GM19099 (cell line): Measurements from ENCODE around the gene SLN.

Experiments used
- POLR2A ChIP-seq: IDR thresholded peaks from 3 replicates; pipeline ENCODE4 v1.6.1; 2011; ENCODE audit warnings: low read depth; ENCODE audit not compliant: insufficient read length; ENCODE audit errors: extremely low read depth

SLN gene

DNA sequence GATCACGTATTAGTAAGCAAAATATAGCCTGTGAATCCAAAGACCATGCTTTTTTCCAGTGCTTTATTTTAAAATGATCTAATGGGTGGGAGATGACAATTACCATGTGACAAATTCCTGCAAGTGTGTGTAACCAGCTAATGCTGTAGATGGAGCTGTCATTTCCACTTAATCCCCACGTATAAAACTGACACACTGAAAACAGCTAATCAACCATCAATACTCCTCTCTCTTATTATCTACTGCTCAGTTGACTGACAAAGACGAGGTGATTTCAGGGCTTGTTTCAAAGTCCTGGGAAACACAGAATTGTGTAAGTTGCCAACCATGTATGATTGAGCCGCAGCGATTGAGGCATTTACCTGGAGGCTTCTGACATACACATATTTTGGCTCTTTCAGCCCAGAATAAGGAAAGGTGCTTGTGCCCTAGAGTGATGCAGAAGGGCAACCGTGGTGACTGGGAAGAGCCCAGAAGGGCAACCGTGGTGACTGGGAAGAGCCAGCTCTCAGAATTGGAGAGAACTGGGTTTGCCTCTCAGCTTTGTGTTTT, 9.7 kb downstream of the SLN start:
- no peak for TF ChIP-seq POLR2A

DNA sequence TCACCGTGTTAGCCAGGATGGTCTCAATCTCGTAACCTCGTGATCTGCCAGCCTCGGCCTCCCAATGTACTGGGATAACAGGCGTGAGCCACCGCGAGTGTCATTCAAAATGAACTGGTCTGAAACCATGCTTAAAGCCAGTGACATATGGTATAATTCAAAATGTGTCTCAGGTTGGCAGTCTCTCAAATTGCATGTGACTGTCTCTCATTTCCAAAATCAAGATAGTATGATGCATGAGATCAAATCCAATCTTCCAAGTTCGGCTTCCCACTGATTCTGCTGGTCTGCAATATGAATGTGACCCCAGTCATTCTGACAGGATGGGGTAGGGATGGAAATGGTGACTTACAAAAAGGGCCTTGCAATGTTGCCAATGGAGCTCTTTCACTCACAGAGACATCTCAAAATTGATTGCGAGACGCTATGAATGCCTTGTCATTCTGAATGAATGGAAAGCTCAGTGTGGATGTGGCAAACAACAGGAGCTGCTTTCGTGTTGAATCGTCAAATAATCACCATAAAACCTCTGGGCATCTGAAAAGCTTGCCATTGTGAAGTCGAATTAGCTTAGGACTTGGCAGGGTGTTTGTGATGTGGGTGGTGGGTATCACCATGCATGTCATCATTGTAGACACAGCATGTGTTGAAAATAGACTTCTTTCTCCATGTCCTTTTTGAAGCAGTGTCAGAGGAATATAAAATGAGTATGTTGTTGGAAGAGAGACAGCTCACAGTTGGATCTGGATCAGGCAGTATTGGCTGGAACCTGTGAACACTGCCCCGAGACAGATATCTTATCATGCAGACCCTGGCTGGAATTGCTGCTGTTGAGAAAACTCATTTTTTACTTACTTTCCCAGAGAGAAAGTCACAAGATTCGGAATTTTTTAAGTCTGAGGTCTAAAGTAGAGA, 12.2 kb downstream of the SLN start:
- no peak for TF ChIP-seq POLR2A

DNA sequence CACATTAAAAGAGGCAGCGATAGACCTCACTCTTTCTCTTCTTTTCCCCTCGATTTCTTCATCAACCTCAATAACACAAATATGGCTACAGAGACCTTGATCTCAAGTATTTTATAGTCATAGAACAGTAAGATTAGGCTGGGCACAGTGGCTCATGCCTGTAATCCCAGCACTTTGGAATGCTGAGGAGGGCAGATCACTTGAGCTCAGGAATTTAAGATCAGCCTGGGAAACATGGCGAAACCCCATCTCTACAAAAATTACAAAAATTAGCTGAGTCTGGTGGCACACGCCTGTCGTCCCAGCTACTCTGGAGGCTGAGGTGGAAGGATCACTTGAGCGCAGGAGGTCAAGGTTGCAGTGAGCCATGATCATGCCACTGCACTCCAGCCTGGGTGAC, 14.6 kb downstream of the SLN start:
- no peak for TF ChIP-seq POLR2A

DNA sequence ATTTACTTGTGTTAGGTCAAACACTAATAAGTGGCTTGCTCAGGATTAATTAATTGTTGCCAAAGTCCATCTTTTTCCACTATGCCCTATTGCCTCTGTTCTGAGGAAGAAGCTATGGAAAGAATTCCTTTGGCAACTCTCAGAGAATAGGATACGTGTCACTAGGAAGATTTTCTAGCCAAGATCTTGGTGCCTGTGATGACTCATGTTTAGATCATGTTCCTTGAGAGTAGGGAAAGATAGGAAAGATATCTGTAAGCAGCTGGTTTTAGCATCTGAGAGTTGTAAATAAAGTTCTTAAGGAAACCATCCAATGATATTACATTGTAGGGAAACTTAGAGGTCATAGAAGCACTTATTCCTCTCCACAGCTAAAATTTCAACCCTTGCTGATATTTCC, 15.7 kb downstream of the SLN start:
- no peak for TF ChIP-seq POLR2A

DNA sequence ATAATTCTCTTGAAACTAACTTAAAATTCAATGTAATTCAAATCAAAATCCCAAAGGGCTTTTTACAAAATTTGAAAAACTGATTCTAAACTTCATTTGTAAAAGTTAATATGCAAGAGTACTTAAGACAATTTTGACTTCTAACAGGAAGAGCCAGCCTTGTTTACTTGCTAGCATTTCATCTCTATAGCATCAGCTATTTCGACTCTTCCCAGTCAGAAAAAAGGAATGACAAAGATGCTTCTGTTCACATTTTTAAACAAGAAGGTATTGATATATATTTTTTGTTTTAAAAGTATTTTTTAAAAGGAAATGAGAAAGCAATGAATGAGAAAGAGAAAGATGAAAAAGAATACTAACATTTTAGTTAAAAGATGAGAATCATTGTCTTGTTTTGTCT, 16.4 kb downstream of the SLN start:
- no peak for TF ChIP-seq POLR2A

DNA sequence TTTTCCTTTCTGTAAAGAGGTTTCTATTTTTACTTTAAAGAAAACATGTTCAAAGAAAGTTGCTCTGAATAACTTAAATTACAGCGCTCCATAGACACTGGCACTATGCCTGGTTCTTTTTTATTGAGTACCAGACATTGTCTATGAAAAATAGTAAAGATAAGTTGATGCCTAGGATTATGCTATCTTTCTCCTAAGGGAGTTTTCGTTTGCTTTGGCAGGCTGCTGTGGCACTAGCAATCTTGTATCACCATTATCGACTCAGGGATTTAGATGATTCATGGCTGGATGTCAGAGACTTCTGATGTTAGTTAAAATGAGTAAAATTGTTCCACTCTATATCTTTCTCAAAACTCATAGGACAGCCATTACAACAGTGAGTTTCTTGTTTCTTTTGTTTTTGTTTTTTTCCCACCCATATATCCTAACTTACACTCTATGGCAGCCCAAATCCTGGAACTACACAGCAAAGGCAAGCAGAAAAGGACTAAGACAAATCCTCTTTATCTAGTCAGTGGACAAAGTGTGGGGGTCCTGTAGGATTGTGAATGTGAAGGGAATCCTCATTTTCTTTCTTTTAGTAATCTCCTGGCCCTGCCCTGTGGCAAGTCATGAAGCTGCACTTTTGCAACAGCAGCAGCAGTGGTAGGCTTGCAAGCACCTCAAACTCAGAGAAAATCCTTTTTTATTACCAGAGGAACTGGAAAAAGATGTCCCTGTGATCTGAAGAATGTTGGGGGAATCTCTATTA, 20.7 kb downstream of the SLN start:
- no peak for TF ChIP-seq POLR2A

DNA sequence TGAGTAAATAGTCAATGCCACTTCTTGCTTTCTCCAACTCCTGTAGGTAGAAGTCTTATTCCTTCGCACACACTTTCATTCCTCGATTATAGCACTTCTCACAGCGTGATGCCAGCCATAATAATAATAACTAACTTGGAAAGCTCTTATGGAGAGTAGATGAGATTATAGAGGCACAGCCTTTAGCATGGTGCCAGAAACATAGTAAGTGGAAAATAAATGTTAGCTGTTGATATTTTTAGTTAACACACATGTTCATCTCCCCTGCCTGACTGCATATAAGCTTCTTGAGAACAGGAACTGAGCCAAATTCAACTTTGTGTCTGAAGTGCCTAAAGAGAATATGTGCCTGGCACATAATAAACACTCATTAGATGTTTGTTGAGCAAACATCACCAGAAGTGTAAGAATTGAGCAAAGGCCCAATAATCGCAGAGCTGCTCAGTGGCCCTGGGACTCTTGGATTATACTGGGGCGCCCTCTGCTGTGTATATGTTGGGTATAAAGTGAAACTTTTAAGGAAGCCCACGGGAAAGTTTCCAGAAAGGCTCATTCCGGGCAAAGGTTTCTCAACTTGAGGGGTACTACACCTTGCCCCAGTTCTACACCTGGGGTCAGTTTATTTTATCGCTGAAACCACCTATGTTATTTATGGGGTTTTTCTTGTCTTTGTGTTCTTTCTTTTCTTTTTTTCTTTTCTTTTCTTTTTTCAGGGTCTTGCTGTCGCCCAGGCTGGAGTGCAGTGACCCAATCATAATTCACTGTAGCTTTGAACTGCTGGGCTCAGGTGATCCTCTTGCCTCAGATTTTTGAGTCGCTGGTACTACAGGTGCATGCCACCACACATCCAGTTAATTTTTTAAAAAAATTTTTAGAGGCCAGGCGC, 22.3 kb downstream of the SLN start:
- TF ChIP-seq POLR2A = no peak

DNA sequence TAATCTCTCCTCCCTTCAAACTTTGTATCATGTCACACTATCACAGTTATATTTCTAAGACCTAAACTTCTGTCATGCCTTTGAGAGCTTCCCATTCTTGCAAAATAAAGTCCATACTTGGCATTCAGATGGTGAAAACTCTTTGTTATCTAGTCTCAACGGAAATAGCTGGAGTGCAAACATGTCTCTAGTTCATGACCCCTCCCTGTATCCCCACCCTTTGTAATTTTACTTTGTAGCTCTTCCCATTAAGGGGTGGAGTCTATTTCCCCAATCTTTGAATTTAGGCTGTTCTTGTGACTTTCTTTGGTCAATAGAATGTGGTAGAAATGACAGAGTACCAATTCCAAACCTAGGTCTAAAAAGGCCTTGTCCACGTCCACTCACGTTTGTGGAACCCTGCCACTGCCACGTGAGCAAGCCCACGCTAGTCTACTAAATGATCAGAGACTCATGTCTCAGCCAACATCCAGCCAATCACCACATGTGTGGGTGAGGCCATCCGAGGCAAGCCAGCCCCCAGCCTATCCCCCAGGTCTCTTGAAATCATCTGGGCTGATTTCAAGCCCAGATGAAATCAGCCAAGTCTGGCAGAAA, 23.4 kb downstream of the SLN start:
- no peak for TF ChIP-seq POLR2A

DNA sequence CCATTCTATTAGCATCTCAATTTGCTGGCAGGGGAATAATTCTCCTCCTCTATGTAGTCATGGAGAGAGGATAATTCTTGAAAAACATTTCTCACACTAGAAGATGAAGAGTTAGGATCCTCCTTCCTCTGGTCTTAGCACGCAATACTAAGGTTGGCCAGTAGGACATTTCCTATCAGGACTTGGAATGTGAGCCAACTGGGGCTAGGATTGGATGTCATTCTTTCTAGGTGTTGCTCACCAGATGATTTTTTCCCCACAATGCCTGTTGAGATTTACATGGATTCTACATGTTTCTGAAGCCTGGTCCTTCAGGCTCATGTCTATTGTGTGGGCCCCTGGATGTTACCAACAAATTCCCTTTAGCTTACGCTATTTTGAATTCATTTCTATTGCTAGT, 28.0 kb downstream of the SLN start:
- no peak for TF ChIP-seq POLR2A

DNA sequence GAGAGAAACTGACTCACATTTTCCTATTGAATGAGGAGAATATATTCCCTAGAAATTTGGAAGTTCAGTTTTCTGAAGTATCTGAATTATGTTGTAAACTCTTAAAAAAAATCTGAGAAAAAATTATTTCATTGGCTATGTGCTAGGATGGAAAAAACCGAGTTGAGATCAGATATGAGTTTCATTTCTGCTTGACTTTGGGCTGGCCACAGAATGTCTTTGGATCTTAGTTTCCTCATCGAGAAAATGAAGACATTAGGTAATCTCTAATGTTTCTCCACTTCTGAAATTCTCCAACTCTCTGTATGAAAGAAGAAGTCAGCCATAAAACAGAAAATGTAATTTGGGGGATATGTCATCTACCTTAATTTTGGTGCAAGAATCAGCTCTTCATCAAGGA, 28.8 kb downstream of the SLN start:
- no peak for TF ChIP-seq POLR2A

DNA sequence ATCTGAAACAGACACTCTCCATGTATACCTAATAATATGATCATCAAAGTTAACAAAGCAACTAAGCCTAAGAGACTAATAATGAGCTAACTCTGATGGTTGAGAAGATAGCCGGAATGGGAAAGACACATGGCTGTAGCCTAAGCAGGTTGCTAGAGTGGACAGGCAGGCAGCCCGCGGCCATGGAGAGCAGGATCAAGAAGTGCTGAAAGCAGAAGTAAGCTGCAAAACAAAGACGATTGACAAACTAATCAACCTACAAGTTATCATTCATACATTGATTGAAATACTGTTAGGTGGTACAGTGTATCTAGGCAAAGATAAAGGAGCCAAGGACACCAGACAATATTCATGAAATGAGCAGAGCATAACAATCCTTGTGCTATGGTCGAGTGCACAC, 29.3 kb downstream of the SLN start:
- no peak for TF ChIP-seq POLR2A

DNA sequence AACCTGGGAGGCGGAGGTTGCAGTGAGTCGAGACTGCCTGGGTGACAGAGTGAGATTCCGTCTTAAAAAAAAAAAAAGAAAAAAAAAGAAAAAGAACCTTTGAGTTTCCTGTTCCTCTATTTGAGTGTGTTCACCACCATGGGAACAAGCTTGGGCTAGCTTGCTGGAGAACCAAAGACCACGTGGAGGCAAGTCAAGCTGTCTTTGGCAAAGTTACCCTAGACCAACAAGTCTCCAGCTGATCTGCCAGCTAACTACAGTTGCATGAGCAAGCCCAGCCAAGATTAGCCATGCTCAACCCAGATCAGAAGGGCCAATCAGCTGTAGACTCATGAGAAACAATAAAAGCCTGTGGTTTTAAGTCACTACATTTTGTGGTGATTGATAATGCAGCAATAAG, 29.7 kb downstream of the SLN start:
- no peak for TF ChIP-seq POLR2A

DNA sequence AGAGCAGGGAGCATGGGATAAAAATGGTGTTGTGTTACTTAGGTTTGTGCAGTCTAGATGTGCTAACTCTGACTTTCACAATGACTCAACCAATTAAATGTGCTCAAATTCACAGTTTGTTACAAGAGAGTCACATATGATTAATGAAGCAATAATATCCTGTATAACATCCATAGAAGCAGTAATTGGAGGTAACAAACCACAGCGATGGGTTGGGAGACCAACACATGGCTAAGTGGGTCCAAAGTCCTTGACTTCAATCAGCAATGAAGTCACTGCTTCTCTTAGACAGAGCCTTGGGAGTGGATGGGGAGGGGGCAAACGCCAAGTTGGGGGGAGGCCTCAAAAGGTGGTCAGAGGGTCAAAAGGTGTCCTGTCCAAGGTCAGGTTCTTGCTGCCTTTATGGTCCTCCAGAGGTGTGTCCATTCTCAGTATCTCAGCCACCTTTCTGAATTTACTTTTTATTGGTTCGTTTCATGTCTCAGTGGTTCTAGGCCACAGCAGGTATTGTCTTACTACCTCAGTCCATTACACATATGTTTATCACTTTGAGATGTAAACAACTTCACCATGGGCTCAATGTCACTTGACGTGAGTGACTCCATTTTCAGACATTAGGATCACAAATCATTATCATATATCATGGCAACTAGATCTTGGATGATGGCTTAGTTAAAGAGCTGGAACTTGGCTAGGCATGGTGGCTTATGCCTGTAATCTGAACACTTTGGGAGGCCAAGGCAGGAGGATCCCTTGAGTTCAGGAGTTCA, 32.4 kb downstream of the SLN start:
- TF ChIP-seq POLR2A = no peak

DNA sequence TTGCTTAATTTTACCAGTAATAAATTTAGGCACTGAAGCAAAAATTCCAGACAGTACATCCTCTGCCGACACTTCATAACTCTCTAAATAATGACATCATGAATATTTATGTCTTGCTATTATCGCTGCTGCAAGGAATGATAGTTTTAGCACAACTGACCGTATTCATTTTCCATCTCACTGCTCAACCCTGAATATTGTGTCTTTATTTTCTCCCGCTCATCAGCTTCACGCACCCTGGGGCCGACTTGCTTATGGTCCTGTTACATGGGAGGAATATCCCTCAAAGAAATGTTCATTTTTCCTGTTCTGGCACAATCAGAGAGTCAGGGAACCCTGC, 33.3 kb downstream of the SLN start:
- no peak for TF ChIP-seq POLR2A
